ENCODE measurements around the gene SHISAL2A. TPM values are rescaled to one million over a fixed set of nuclear protein-coding genes. Genes with fewer than 3 reads are reported as not detected.

The SHISAL2A gene
- total and polyA plus RNA-seq, 10 of the 15 experiments (the other 5 are each of a cell fraction or from before 2014, with no cell fraction given): 0.18 to 0.67 (median 0.45) TPM

DNA sequence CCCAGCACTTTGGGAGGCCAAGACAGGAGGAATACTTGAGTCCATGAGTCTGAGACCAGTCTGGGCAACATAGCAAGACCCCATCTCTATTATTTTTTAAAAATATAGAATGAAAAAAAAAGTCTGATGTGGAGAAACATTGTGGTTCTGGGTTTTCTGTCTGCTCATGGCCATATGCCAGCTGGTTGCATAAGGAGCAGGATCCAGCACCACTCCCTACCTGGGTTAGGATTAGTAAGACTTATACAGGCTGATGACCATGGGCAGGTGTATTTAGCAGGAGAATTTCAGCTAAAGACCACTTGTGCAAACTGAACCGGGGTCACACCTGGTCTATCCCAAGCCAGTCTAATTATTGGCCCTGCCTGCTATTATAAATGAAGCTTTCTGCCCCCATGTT, 47.5 kb upstream of the SHISAL2A start:
- ChIA-PET POLR2A (no interaction called here), SMC1A (ENCODE audit: uncharacterized antibody, unreplicated experiment) (no interaction called here), RAD21 (ENCODE audit: unreplicated experiment) (no interaction called here), CTCF (no interaction called here)
- BruUV-seq (replicated peaks): no TSS peak
- intact Hi-C loops (cut with micrococcal nuclease; ENCODE audit: unreplicated experiment): no loop called here
- Histone ChIP-seq H3K4me2 (ENCODE audit: control insufficient read depth, insufficient read depth) (no peak overlapping the region), H3K9me3 (replicated peaks; ENCODE audit: control insufficient read depth, insufficient read depth, low read length) (no peaks in the 10 kb centered on the region), H3K27ac (ENCODE audit: control insufficient read depth, insufficient read depth) (no peak overlapping the region), H2AFZ (ENCODE audit: control insufficient read depth, low read depth, low read length) (no peak overlapping the region), H3K4me1 (ENCODE audit: control insufficient read depth, insufficient read depth, low read length) (no peaks in the 10 kb centered on the region; the same call in 1 of the 2 replicates), H4K20me1 (ENCODE audit: control insufficient read depth, insufficient read depth) (no peaks in the 10 kb centered on the region), H3K79me2 (ENCODE audit: control insufficient read depth, insufficient read depth, low read length) (no peaks in the 10 kb centered on the region), H3K9ac (ENCODE audit: control insufficient read depth, insufficient read depth, low read length) (no peak overlapping the region), H3K27me3 (replicated peaks in 1 of 2; ENCODE audit: control insufficient read depth in 2 of 2, insufficient read depth in 2 of 2, low read length in 1 of 2) (no peaks in the 10 kb centered on the region; a peak in 1 of 4 replicates), H3K36me3 (ENCODE audit: control insufficient read depth in 2 of 2, insufficient read depth in 2 of 2, low read length in 1 of 2) (no peaks in the 10 kb centered on the region), H3K4me3 (no peak overlapping the region)
- FAIRE-seq (no peak), DNase-seq (ENCODE audit: low read depth, low spot score) (no peak), ATAC-seq (no peak)
- no peak for TF ChIP-seq EP300 (IDR thresholded peaks at IDR 0.05; ENCODE audit: borderline replicate concordance in 1 of 2, control insufficient read depth in 1 of 2, low read depth in 2 of 2, low read length in 2 of 2)
- TF ChIP-seq, protein P1, sequence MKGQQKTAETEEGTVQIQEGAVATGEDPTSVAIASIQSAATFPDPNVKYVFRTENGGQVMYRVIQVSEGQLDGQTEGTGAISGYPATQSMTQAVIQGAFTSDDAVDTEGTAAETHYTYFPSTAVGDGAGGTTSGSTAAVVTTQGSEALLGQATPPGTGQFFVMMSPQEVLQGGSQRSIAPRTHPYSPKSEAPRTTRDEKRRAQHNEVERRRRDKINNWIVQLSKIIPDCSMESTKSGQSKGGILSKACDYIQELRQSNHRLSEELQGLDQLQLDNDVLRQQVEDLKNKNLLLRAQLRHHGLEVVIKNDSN (IDR thresholded peaks at IDR 0.05; ENCODE audit: borderline replicate concordance, extremely low read length, insufficient read depth, low read depth, low read length): no peak
- TF ChIP-seq SREBF2 (IDR thresholded peaks at IDR 0.05; ENCODE audit: low read length): no peak
- TF ChIP-seq YBX1 (IDR thresholded peaks at IDR 0.05): no peak
- TF ChIP-seq ZNF207 (IDR thresholded peaks at IDR 0.05; ENCODE audit: borderline replicate concordance): no peak
- no peak for TF ChIP-seq KAT2A (conservative IDR thresholded peaks at IDR 0.05; ENCODE audit: control insufficient read depth, low read depth, low read length)
- WGBS (ENCODE audit: insufficient coverage, insufficient replicate concordance, low lambda C conversion rate, missing lambda C conversion rate): 0% methylated on average over 1 of the region's 1 CpG
- in situ Hi-C loops (cut with MboI): no loop called here

DNA sequence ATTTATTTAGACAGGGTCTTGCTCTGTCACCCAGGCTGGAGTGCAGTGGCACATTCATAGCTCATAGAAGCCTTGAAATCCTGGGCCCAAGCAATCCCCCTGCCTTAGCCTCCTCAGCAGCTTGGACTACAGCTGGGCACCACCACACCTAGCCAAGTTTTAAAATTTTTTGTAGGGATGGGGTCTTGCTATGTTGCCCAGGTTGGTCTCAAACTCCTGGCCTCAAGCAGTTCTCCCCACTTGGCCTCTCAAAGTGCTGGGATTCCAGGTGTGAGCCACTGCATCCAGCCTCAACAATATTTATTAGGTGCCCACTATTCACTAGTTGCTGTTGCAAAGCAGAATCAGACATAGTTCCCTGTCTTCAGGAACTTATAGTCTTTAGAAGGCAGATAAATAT, 44.9 kb upstream of the SHISAL2A start:
- RAD21 ChIA-PET (ENCODE audit: unreplicated experiment): no interaction called here
- Histone ChIP-seq H3K9me3 (replicated peaks; ENCODE audit: control insufficient read depth, insufficient read depth, low read length) (no peaks in the 10 kb centered on the region), H3K4me3 (no peak overlapping the region), H3K36me3 (ENCODE audit: control insufficient read depth in 2 of 2, insufficient read depth in 2 of 2, low read length in 1 of 2) (no peaks in the 10 kb centered on the region), H3K4me2 (ENCODE audit: control insufficient read depth, insufficient read depth) (no peak overlapping the region), H3K9ac (ENCODE audit: control insufficient read depth, insufficient read depth, low read length) (no peak overlapping the region), H3K27ac (ENCODE audit: control insufficient read depth, insufficient read depth) (no peak overlapping the region), H4K20me1 (ENCODE audit: control insufficient read depth, insufficient read depth) (no peaks in the 10 kb centered on the region), H3K4me1 (ENCODE audit: control insufficient read depth, insufficient read depth, low read length) (no peaks in the 10 kb centered on the region; the same call in 1 of the 2 replicates), H3K27me3 (replicated peaks in 1 of 2; ENCODE audit: control insufficient read depth in 2 of 2, insufficient read depth in 2 of 2, low read length in 1 of 2) (no peaks in the 10 kb centered on the region), H3K79me2 (ENCODE audit: control insufficient read depth, insufficient read depth, low read length) (no peaks in the 10 kb centered on the region), H2AFZ (ENCODE audit: control insufficient read depth, low read depth, low read length) (no peak overlapping the region)
- POLR2A ChIA-PET: no interaction called here
- in situ Hi-C loops (cut with MboI) (no loop called here), intact Hi-C loops (cut with micrococcal nuclease; ENCODE audit: unreplicated experiment) (no loop called here)
- BruUV-seq (replicated peaks): no TSS peak
- SMC1A ChIA-PET (ENCODE audit: uncharacterized antibody, unreplicated experiment): no interaction called here
- no peak for FAIRE-seq
- DNase-seq (ENCODE audit: low read depth, low spot score): no peak
- ATAC-seq: no peak
- CTCF ChIA-PET: no interaction called here
- TF ChIP-seq TBL1XR1 (IDR thresholded peaks at IDR 0.05; ENCODE audit: low read depth, low read length) (no peak), NFXL1 (IDR thresholded peaks at IDR 0.05; ENCODE audit: borderline replicate concordance) (no peak), SPI1 (IDR thresholded peaks at IDR 0.05; ENCODE audit: borderline replicate concordance, insufficient read depth, low read depth, low read length) (no peak), PAX8 (IDR thresholded peaks at IDR 0.05) (no peak), BHLHE40 (IDR thresholded peaks at IDR 0.05; ENCODE audit: borderline replicate concordance in 1 of 2, low read depth in 2 of 2, low read length in 1 of 2) (no peak)
- TF ChIP-seq, protein P2, sequence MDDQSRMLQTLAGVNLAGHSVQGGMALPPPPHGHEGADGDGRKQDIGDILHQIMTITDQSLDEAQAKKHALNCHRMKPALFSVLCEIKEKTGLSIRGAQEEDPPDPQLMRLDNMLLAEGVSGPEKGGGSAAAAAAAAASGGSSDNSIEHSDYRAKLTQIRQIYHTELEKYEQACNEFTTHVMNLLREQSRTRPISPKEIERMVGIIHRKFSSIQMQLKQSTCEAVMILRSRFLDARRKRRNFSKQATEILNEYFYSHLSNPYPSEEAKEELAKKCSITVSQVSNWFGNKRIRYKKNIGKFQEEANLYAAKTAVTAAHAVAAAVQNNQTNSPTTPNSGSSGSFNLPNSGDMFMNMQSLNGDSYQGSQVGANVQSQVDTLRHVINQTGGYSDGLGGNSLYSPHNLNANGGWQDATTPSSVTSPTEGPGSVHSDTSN (IDR thresholded peaks at IDR 0.05; ENCODE audit: insufficient replicate concordance, low read depth, low read length): no peak
